IPS-18c (cell line): Measurements from ENCODE around the gene LILRB3.
"Not testable (repeated sequence)": the region's sequence is repeated elsewhere in the genome, so short reads cannot be mapped to it uniquely, and the experiment has no call there.

Experiments used
- H3K4me3 ChIP-seq: 2 replicates; pipeline ENCODE4 v1.7.0; 2013; ENCODE audit warnings: low read depth, mild to moderate bottlenecking, low read length, moderate library complexity; ENCODE audit not compliant: insufficient read depth
- H3K9me3 ChIP-seq: one replicate; pipeline ENCODE4 v1.6.1; 2013; ENCODE audit warnings: mild to moderate bottlenecking, low read length, moderate library complexity; ENCODE audit not compliant: control insufficient read depth, insufficient read depth

LILRB3 gene

GRCh38 chr19:54183431-54183830 lies 39.4 kb downstream of the LILRB3 start:
- no peak overlapping the region for H3K4me3 ChIP-seq
- peaks cover 2% of the 10 kb centered on the region for H3K9me3 ChIP-seq

- not testable (repeated sequence) for H3K9me3 ChIP-seq, H3K4me3 ChIP-seq
Measured at GRCh38 chr19:54181894-54182293, 40.9 kb downstream of the LILRB3 start.

- H3K4me3 ChIP-seq = no peak overlapping the region
- H3K9me3 ChIP-seq = no peaks in the 10 kb centered on the region
Measured at GRCh38 chr19:54180691-54181091, 42.1 kb downstream of the LILRB3 start.

- Histone ChIP-seq H3K9me3 (no peaks in the 10 kb centered on the region), H3K4me3 (no peak overlapping the region)
Measured at GRCh38 chr19:54179921-54180461, 42.8 kb downstream of the LILRB3 start.

GRCh38 chr19:54179262-54179852 lies 43.5 kb downstream of the LILRB3 start:
- no peaks in the 10 kb centered on the region for H3K9me3 ChIP-seq
- H3K4me3 ChIP-seq = no peak overlapping the region

- H3K4me3 ChIP-seq = no peak overlapping the region
- no peaks in the 10 kb centered on the region for H3K9me3 ChIP-seq
Measured at GRCh38 chr19:54178581-54179261, 44.1 kb downstream of the LILRB3 start.

- Histone ChIP-seq H3K9me3 (no peaks in the 10 kb centered on the region), H3K4me3 (no peak overlapping the region)
Measured at GRCh38 chr19:54173951-54174834, 48.6 kb downstream of the LILRB3 start.

GRCh38 chr19:54173359-54173699 lies 49.5 kb downstream of the LILRB3 start:
- H3K4me3 ChIP-seq = no peak overlapping the region; the same call in 1 of the 2 replicates

GRCh38 chr19:54172471-54173358 lies 50.1 kb downstream of the LILRB3 start, which contains the start of gene TMC4:
TMC4 (minus strand) TSS chr19:54173160; CDS start chr19:54173117, 43 bp downstream.
- Histone ChIP-seq H3K9me3 (no peaks in the 10 kb centered on the region), H3K4me3 (peak within 1 kb of the TSS; percentile 55)

More at GRCh38 chr19:54173359-54173699, 49.5 kb downstream of the LILRB3 start:
- H3K9me3 ChIP-seq = no peaks in the 10 kb centered on the region

GRCh38 chr19:54171736-54172431 lies 50.9 kb downstream of the LILRB3 start:
- H3K4me3 ChIP-seq, H3K9me3 ChIP-seq: not testable (repeated sequence)

GRCh38 chr19:54169149-54169740 lies 53.6 kb downstream of the LILRB3 start:
- Histone ChIP-seq H3K4me3 (no peak overlapping the region; the same call in 1 of the 2 replicates), H3K9me3 (no peaks in the 10 kb centered on the region)

GRCh38 chr19:54168174-54168917 lies 54.5 kb downstream of the LILRB3 start:
- Histone ChIP-seq H3K4me3 (no peak overlapping the region), H3K9me3 (no peaks in the 10 kb centered on the region)
